Osteocyte (in vitro differentiated cells): Measurements from ENCODE around the gene TUBGCP3. TPM values are rescaled to one million over a fixed set of nuclear protein-coding genes. Genes with fewer than 3 reads are reported as not detected.

Experiments
- DNase-seq: peaks from one replicate; pipeline ENCODE4 v3.0.0; 2021; ENCODE audit warnings: mixed read lengths; ENCODE audit not compliant: unreplicated experiment; ENCODE audit errors: extremely low spot score
- H3K27ac Mint-ChIP-seq: one replicate; pipeline ENCODE4 v1.8.0; 2021; ENCODE audit warnings: mild to moderate bottlenecking, mixed read lengths; ENCODE audit not compliant: unreplicated experiment
- H3K27me3 Mint-ChIP-seq: one replicate; pipeline ENCODE4 v1.8.0; 2021; ENCODE audit warnings: mixed read lengths; ENCODE audit not compliant: unreplicated experiment
- H3K36me3 Mint-ChIP-seq: one replicate; pipeline ENCODE4 v1.8.0; 2021; ENCODE audit warnings: mixed read lengths; ENCODE audit not compliant: unreplicated experiment
- H3K4me1 Mint-ChIP-seq: one replicate; pipeline ENCODE4 v1.8.0; 2021; ENCODE audit warnings: mixed read lengths; ENCODE audit not compliant: unreplicated experiment
- H3K4me3 Mint-ChIP-seq: one replicate; pipeline ENCODE4 v1.8.0; 2021; ENCODE audit warnings: mild to moderate bottlenecking, moderate library complexity, mixed read lengths; ENCODE audit not compliant: unreplicated experiment
- H3K9me3 Mint-ChIP-seq: one replicate; pipeline ENCODE4 v1.8.0; 2021; ENCODE audit warnings: mixed read lengths; ENCODE audit not compliant: unreplicated experiment
- total RNA-seq: library from RNA; stranded (reverse); gene quantifications from 2 replicates; pipeline ENCODE4 v1.2.1, GENCODE V29; 2021
- TF ChIP-seq, protein P1 (sequence below): fragments of 200-600 bp; sonication (generic); IDR thresholded peaks from 2 replicates; pipeline ENCODE4 v1.5.0; 2021; ENCODE audit warnings: antibody characterized with exemption, mild to moderate bottlenecking, moderate library complexity

Gene TUBGCP3
- total RNA-seq, 1 donor from 2014 or later: 26.1 TPM

DNA sequence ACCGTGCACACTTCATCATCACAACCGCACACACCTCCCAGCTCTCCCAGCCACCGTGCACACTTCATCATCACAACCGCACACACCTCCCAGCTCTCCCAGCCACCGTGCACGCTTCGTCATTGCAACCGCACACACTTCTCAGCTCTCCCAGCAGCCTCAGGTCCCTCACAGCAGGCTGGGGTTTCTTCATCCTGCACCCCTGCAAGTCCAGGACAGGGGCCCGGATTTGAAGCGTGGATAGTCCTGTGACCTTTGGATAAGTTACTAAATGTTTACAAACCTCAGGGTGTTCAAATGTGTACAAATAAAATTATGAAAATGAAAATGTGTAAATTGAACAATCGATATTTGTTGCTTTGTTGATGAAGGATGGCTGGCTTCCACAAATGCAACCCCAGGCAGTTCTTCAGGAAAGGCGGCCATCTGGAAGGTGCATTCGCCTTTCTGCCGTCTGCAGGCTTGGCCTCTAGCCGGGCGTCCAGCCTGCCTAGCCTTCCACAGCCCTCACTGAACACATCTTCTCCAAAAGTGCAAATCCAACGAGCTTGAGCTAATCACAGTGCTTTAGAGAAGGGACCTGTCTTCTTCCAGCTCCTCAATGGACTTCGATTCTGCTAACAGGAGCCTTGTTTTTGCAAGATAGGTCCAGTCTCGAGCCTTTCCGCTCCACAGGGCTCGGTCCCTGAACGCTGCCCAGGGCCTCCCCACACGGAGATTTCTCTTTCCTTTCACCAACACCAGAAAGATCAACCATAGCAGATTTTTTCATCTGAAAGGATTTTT is 137.6 kb downstream of the TUBGCP3 start:
- no peaks in the 10 kb centered on the region for H3K36me3 Mint-ChIP-seq
- H3K27me3 Mint-ChIP-seq: peaks cover 5% of the 10 kb centered on the region
- H3K4me3 Mint-ChIP-seq: no peak overlapping the region
- H3K9me3 Mint-ChIP-seq: no peaks in the 10 kb centered on the region
- H3K4me1 Mint-ChIP-seq: peaks cover 4% of the 10 kb centered on the region
- H3K27ac Mint-ChIP-seq: no peak overlapping the region
- no peak for DNase-seq
- TF ChIP-seq, protein P1, sequence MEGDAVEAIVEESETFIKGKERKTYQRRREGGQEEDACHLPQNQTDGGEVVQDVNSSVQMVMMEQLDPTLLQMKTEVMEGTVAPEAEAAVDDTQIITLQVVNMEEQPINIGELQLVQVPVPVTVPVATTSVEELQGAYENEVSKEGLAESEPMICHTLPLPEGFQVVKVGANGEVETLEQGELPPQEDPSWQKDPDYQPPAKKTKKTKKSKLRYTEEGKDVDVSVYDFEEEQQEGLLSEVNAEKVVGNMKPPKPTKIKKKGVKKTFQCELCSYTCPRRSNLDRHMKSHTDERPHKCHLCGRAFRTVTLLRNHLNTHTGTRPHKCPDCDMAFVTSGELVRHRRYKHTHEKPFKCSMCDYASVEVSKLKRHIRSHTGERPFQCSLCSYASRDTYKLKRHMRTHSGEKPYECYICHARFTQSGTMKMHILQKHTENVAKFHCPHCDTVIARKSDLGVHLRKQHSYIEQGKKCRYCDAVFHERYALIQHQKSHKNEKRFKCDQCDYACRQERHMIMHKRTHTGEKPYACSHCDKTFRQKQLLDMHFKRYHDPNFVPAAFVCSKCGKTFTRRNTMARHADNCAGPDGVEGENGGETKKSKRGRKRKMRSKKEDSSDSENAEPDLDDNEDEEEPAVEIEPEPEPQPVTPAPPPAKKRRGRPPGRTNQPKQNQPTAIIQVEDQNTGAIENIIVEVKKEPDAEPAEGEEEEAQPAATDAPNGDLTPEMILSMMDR: no peak

DNA sequence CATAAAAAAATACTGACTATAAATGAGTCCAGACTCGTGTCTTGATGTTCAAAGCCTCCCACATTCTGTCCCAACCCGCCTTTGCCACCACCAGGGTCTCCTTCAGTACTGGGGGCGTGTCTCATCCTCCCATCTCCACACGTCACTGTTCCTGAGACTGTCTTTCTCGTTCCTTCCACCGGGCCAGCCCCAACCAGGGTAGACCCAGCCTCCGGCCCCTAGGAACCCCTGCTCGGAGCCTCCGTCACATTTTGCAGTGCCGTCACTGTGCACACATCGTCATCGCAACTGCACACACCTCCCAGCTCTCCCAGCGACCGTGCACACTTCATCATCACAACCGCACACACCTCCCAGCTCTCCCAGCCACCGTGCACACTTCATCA is 138.4 kb downstream of the TUBGCP3 start:
- Mint-ChIP-seq H3K4me1 (peaks cover 4% of the 10 kb centered on the region), H3K27ac (no peak overlapping the region), H3K9me3 (no peaks in the 10 kb centered on the region), H3K4me3 (no peak overlapping the region), H3K36me3 (no peaks in the 10 kb centered on the region), H3K27me3 (peaks cover 5% of the 10 kb centered on the region)
- TF ChIP-seq, protein P1: no peak
- DNase-seq: no peak

DNA sequence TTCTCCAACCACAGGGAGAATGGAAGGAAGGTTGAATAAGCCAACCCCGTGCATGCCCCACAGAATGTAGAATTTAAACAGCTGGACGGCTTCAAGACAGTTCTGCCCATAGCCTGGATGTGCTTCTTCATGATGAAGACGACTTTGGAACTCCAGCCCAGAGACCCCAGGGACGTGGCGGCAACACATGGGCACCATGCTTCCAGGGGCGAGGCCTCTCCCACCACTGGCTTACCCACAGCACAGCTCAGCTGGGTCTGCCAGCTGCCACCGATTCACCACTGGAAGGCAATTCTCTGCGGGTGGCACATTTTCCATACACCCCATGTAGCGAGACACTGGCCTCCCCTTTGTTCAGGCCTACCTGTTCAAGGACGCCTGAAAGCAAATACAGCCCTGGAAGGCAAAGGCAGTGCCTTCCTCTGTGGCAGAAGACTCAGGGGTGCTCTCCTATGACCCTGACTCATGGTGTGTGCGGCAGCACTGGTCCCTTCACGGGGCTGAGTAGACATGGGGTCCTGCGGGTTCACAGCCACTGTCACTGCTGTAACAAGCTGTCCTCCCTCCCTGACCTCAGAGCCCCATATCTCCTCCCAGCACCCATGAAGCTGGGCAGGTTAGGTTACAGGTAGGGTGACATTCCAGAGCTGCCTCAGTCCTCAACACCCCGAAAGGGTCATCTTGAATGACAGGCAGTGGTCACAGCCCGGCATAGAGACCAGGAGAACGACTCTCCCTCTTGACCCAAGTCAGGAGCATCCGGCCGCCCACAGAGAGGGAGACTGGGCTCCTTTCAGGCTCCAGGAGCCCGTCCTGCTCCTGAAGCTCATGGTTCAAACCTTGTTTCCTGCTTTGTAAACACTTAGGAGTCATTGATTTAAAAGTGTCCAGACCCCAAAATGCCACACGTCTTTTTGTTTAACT is 139.1 kb downstream of the TUBGCP3 start:
- peaks cover 4% of the 10 kb centered on the region for H3K4me1 Mint-ChIP-seq
- H3K4me3 Mint-ChIP-seq: no peak overlapping the region
- H3K27me3 Mint-ChIP-seq: peaks cover 5% of the 10 kb centered on the region
- TF ChIP-seq, protein P1: no peak
- H3K27ac Mint-ChIP-seq: no peak overlapping the region
- no peaks in the 10 kb centered on the region for H3K36me3 Mint-ChIP-seq
- peak; percentile 75 for DNase-seq
- H3K9me3 Mint-ChIP-seq: no peaks in the 10 kb centered on the region

DNA sequence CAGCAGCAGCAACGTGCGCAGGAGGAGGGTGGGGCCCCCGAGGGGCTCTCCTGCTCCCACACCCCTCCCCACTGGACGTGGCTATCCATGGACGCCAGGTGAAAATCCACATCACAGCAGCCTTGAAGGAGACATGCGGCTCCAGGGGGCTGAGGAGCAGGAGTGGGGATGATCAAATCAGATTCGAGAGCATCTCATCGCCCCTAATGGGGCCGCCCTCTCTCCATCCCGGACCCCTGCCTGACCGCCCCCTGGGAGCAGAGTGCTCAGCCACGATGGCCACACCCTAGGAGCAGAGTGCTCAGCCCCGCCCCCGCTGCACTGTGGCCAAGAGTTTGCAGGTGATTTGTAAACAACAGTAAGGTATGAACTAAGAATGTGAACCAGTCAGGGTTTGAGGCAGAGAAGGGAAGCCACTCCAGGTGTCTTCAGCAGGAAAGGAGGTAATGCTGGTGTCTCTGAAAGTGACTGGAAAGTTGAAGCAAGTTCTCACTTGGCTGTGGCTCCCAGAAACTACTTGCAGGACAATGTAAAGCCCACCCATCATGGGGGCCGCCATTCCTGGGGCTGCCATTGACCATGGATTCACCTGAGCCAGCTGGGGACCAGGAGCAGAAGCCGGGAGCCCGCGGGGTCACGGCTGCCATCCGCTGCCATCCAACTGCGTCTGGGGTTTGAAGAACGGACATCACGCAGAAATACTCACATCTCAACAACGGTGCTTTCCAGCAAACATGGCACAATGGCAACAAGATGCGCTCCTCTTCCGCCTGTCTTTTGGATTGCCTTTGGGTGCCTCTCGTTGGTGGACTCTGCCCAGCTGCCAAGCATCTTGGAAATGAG is 140.0 kb downstream of the TUBGCP3 start:
- no peak overlapping the region for H3K4me3 Mint-ChIP-seq
- peaks cover 5% of the 10 kb centered on the region for H3K27me3 Mint-ChIP-seq
- TF ChIP-seq, protein P1: no peak
- peaks cover 4% of the 10 kb centered on the region for H3K4me1 Mint-ChIP-seq
- H3K27ac Mint-ChIP-seq: no peak overlapping the region
- peak; percentile 84 for DNase-seq
- no peaks in the 10 kb centered on the region for H3K9me3 Mint-ChIP-seq
- H3K36me3 Mint-ChIP-seq: no peaks in the 10 kb centered on the region
